HCT116 (cell line): Measurements from ENCODE around the gene ZNF548.

Experiments used
- EZH2 ChIP-seq: fragments of 200-600 bp; sonication (generic); IDR thresholded peaks from 2 replicates; pipeline ENCODE4 v1.6.1; 2017; ENCODE audit warnings: antibody characterized with exemption, mixed run types
- POLR2AphosphoS5 ChIP-seq: IDR thresholded peaks from 2 replicates; pipeline ENCODE4 v1.6.1; 2011; ENCODE audit warnings: mild to moderate bottlenecking, low read depth, low read length, moderate library complexity
- RAD21 ChIP-seq: IDR thresholded peaks from 2 replicates; pipeline ENCODE4 v1.6.1; 2012; ENCODE audit warnings: low read depth, mild to moderate bottlenecking
- YY1 ChIP-seq: IDR thresholded peaks from 2 replicates; pipeline ENCODE4 v1.6.1; 2011; ENCODE audit warnings: low read length, low read depth, moderate library complexity, mild to moderate bottlenecking; ENCODE audit not compliant: insufficient replicate concordance; ENCODE audit errors: extremely low read depth
- TF ChIP-seq, protein P1 (sequence below): IDR thresholded peaks from 2 replicates; pipeline ENCODE4 v1.6.1; 2012; ENCODE audit warnings: low read depth
- TF ChIP-seq, protein P2 (sequence below), 3 experiments: fragments of 200-600 bp in 1 of 3; sonication (generic) in 1 of 3; IDR thresholded peaks in 2 of 3; conservative IDR thresholded peaks in 1 of 3; 2 replicates each; pipeline ENCODE4 v1.5.1; 2012 to 2017; ENCODE audit warnings: low read depth in 2 of 3, low read length in 2 of 3, antibody characterized with exemption in 1 of 3, borderline replicate concordance in 1 of 3, control low read depth in 1 of 3, mild to moderate bottlenecking in 1 of 3, mixed read lengths in 1 of 3, mixed run types in 1 of 3, moderate library complexity in 1 of 3; ENCODE audit not compliant: insufficient read depth in 1 of 3

DNA sequence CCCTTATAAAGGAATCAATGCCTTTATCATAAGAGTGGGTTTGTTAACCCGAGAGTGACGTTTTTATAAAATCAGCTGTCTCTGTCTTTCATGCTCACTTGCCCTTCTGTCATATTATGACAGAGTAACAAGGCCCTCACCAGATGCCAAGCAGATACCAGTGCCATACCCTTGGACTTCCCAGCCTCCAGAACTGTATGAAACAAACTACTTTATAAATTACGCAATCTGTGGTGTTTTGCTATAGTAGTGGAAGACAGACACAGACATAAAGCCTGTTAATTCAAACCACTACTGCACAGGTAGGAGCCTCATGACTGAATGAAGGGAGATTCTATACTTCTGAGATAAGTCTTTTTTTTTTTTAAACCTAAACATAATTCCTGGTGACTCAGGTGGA, 62.7 kb downstream of the ZNF548 start:
- TF ChIP-seq YY1 (no peak), EZH2 (no peak), POLR2AphosphoS5 (no peak), RAD21 (no peak)
- TF ChIP-seq, protein P1, sequence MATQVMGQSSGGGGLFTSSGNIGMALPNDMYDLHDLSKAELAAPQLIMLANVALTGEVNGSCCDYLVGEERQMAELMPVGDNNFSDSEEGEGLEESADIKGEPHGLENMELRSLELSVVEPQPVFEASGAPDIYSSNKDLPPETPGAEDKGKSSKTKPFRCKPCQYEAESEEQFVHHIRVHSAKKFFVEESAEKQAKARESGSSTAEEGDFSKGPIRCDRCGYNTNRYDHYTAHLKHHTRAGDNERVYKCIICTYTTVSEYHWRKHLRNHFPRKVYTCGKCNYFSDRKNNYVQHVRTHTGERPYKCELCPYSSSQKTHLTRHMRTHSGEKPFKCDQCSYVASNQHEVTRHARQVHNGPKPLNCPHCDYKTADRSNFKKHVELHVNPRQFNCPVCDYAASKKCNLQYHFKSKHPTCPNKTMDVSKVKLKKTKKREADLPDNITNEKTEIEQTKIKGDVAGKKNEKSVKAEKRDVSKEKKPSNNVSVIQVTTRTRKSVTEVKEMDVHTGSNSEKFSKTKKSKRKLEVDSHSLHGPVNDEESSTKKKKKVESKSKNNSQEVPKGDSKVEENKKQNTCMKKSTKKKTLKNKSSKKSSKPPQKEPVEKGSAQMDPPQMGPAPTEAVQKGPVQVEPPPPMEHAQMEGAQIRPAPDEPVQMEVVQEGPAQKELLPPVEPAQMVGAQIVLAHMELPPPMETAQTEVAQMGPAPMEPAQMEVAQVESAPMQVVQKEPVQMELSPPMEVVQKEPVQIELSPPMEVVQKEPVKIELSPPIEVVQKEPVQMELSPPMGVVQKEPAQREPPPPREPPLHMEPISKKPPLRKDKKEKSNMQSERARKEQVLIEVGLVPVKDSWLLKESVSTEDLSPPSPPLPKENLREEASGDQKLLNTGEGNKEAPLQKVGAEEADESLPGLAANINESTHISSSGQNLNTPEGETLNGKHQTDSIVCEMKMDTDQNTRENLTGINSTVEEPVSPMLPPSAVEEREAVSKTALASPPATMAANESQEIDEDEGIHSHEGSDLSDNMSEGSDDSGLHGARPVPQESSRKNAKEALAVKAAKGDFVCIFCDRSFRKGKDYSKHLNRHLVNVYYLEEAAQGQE, result no peak
- TF ChIP-seq, protein P2, sequence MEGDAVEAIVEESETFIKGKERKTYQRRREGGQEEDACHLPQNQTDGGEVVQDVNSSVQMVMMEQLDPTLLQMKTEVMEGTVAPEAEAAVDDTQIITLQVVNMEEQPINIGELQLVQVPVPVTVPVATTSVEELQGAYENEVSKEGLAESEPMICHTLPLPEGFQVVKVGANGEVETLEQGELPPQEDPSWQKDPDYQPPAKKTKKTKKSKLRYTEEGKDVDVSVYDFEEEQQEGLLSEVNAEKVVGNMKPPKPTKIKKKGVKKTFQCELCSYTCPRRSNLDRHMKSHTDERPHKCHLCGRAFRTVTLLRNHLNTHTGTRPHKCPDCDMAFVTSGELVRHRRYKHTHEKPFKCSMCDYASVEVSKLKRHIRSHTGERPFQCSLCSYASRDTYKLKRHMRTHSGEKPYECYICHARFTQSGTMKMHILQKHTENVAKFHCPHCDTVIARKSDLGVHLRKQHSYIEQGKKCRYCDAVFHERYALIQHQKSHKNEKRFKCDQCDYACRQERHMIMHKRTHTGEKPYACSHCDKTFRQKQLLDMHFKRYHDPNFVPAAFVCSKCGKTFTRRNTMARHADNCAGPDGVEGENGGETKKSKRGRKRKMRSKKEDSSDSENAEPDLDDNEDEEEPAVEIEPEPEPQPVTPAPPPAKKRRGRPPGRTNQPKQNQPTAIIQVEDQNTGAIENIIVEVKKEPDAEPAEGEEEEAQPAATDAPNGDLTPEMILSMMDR (IDR thresholded peaks at IDR 0.05 in 2 of 3, conservative IDR thresholded peaks at IDR 0.05 in 1 of 3; ENCODE audit: borderline replicate concordance in 1 of 3, insufficient read depth in 1 of 3, low read depth in 2 of 3, low read length in 2 of 3), result no peak
